NCI-H1436 (cell line): ENCODE results near the gene ADARB1.

Experiments
- DNase-seq: peaks from one replicate; lab custom pipeline; 2025; lab: John Stamatoyannopoulos, UW

ADARB1 gene

GRCh38 chr21:45227735-45228134 is 153.4 kb downstream of the ADARB1 start:
- DNase-seq = no peak

DNA sequence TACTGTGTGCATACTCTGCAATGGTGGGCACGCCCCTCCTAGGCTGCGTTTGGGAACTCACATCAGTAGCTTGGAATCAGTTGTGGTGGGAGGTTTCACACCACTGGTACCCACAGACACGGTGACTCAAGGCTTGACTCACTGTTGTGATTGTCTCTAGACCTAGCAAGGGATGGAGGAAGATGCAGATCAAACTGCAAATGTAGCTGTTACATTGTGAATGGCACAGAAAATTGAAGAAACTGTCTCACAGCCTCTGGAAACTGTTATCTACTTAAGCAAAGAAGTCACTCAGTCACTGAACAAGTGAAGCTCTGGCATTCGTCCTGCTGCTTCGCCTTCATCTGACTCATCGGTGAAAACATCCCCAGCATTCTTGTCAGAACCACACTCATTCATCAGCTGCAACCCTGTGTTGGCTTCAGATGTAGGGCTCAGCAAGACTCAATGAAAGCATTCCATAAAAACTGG is 153.8 kb downstream of the ADARB1 start:
- no peak for DNase-seq

DNA sequence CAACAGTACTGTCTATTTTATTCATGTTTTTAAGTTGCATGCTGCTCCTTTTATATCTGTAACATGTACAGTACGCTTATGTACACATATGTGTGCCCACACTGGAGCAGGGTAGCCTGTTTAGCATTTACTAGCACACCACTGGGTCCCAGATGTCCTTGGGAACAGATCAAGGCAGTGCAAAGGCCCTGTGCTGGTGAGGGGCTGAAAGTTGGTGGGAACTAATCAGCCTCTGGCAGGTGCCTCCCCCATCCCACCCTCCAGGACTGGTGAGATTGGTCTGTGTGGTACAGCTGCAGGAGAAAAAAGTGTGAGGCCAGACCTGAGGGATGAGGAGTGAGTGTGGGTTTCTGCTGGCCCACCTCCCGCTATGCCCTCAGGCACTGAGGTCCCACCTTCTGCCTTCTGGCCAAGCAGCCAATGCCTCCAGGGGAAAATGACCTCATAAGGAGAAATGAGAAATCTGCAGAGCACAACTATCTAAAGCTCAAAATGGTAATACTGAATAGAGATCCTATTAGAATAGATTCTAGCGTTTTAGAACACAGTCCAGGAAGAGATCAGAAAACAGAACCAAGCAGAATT is 154.4 kb downstream of the ADARB1 start:
- DNase-seq = no peak

- no peak for DNase-seq
Observed at GRCh38 chr21:45231705-45232104, 157.3 kb downstream of the ADARB1 start.

DNA sequence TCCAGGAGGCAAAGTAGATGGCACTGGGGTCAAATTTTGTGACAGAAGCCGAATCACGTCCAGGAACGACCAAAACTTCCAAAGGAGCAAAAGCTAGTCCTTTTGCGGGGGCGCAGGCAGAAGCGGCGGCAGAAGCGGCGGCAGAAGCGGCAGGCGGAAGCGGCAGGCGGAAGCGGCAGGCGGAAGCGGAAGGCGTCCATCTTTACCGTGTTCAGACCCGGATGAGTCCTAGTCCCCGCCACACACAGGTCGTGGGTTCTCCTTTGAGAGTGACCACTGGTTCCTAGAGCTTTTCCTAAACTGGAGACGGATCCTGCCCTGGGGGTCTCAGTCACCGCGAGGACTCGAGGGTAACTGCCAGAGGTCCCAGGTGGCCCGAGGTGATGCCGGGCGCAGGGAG is 159.7 kb downstream of the ADARB1 start:
- no peak for DNase-seq

DNA sequence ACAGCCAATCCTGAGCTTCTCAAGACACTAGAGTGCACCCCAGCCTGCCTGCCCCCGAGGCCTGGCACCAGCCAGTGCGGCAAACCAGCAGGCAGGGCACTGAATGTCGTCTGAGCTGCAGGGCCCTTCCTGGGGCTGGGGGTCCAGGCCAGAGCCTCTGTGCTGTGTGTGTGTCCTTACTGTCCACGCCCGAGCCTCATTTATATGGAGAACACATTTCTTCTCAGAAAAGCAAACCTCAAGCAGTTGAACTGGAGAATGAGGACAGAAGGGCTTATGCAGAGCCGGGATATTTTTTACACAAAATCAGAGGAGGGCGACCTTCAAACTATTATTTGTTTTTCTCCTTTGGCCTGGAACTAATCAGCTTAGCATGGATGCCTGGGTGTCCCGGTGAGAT is 160.6 kb downstream of the ADARB1 start:
- DNase-seq = no peak

DNA sequence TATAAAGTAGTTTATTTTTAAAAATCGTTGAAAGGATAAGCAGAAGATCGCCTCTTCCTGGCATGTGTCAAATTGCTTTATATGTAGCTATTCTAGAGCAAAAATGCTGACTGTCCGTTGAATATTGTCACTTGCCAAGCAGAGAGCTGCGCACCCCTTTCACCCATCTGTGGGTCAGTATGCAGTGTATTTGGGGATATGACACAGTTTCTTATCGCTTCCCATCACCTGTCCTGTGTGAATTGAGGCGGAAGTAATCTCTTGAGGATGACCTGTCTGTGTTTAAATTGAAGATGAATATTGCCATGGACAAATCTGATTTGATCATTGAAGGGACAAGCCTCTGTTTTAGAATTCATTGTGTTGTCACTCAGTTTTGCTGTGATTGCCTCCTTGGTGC is 161.1 kb downstream of the ADARB1 start:
- DNase-seq = no peak

DNA sequence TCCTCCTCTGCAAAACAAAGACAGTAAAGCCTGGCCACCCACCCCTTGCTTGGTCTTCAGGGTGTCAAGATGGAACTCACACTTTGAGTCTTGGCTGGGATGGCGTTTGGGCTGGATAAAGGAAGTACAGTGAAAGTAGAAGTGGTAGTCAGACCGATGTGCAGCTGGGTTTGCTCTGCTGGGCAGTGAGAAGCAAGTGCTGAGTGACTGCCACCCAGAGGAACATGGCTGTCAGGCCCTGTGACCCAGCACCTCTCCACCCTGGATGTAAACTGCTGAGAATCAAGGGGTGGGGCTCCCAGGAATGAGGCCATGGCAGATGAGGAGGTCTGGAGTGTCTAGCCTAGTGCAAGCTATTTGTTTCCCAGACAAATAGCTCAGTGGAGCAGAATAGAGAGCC is 162.1 kb downstream of the ADARB1 start:
- DNase-seq = no peak

DNA sequence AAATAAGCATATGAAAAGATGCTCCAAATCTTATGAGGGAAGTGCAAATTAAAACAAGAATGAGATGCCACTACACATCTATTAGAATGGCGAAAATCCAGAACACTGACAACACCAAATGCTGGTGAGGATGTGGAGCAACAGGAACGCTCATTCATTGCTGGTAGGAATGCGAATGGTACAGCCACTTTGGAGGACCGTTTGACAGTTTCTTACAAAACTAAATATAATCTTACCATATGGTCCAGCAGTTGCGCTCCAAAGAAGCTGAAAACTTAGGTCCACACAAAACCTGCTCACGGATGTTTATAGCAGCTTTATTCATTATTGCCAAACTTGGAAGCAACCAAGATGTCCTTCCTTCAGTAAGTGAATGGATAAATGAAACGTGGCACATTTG is 163.0 kb downstream of the ADARB1 start:
- no peak for DNase-seq

DNA sequence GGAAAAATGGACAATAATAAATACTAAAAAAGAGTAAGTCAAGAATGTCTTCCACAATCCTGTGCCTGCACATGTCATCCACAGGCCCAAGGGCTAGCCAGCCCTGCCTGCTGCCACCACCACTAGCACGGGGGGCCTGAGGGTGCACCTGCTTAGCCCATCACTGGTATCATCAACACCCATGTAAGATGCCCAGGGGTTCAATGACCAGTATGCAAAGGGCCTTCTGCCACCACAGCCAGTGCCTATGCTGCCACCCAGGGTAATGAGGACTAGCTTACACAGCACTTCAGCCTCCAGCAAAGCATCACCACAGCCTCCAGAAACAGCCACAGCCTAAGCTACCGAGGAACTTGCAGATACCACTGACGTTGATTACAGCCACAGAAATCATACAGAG is 167.0 kb downstream of the ADARB1 start:
- DNase-seq = no peak

DNA sequence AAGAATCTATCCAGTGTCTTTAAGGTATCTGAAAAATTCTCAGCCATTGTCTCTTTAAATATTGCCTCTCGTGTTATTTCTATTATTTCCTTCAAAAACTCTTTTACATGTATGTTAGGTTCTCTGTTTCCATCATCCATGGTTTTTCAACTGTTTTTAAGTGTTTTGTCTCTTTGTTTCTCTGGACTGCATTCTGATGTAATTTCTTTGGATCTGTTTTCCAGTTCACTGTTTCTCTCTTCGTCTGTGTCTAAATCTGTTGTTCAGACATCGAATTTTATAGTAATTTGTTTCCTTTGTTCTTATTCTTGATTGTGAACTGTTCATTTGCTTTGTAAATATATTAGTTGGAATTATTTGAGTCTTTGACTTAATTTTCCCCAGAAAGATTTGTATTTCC is 169.2 kb downstream of the ADARB1 start:
- DNase-seq = no peak

DNA sequence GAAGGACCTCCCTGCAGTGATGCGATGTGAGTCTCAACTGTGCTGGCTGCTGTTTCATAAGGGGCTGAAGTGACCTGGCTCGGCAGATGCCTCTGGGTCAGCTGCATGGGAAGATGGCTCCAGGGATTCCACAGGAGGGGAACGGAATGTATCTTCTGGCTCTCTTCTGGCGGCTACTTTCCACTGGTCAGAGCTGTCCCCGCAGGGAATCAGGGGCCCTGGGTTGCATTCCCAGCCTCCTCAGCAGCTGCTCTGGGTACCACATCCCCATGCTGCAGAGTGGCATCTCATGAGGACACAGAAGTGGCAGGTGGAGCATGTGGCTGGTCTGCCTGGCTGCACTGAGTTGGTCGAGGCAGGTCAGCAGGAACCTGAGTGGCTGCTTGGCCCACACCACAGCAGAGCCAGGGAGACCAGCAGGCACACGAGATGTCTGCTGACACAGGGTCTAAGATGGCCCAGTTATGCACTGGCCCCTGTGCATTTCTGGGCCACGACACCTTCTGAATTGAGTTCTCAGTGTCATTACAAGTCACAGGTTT is 170.5 kb downstream of the ADARB1 start:
- DNase-seq = no peak

- no peak for DNase-seq
Observed at GRCh38 chr21:45246386-45247320, 172.3 kb downstream of the ADARB1 start.

GRCh38 chr21:45248301-45248892 is 174.0 kb downstream of the ADARB1 start:
- no peak for DNase-seq

DNA sequence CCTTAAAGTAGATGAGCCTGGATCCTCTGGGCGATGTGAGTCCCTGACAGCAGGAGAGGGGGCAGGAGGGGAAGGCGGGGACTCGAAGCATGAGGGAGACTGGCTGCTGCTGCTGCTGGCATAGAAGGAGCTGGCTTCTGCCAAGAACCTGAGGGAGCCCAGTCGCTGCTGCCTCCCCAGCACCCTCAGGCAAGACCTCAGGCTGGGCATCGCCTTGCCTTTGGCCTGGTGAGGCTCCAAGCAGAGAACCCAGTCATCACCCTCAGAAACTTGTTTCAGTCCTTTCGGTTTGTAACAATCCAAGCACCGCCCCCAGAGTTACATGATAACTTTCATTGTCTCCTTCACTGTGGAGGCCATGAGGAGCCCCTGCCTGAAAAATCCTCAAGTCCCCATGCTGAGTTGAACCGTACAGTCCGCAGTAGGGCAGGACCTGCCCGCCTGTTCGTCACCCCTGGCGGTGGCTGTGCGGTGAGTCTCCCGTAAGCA is 174.6 kb downstream of the ADARB1 start:
- no peak for DNase-seq

GRCh38 chr21:45249626-45250025 is 175.2 kb downstream of the ADARB1 start:
- DNase-seq = no peak

GRCh38 chr21:45250272-45250671 is 175.9 kb downstream of the ADARB1 start:
- no peak for DNase-seq

GRCh38 chr21:45250914-45251634 is 176.7 kb downstream of the ADARB1 start:
- no peak for DNase-seq

- no peak for DNase-seq
Observed at GRCh38 chr21:45251635-45252447, 177.5 kb downstream of the ADARB1 start.

DNA sequence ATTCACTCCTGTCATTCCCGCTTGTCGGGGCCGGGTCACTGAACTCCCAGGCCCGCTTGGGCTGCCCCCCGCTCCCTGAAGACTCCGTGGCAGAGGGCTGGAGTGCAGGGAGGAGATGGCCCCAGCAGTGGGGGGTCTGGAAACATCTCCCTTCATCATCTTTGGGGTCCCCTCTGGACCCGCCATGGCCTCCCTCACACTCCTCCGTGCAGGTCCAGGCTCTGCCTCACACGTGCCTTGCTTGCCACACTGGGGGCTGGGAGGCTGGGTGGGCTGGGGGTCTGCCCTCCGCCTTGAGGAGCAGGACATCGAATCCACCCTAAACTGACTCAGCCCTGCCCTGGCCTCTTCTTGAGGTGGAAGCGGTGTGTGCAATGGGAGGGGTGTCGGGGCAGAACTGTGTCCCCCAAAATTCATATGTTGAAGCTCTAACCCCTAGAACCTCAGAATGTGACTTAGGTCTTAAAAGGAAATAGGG is 178.1 kb downstream of the ADARB1 start:
- DNase-seq = no peak

DNA sequence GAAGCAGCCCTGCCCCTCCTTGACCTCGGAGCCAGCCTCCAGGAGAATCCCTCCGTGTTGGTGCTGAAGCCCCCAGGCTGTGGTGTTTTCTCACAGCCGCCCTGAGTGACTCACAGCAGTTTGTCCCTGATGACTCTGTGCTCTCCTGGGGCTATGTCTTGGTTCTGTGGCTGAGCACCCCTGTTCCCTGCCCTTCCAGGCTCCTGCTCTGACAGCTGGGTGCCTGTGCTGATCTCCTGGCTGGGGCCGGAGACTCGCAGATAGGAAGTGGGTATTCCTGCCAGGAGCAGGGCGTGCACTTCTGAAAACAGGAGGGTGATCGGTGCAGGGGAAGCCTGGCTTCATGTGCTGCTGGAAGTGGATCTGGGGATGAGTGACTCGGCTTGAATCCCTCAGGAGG is 178.8 kb downstream of the ADARB1 start:
- DNase-seq = no peak
